HCT116 (cell line): Measurements from ENCODE around the gene CUX1. TPM values are rescaled to one million over a fixed set of nuclear protein-coding genes. Genes with fewer than 3 reads are reported as not detected.

Source experiments
- ATAC-seq: fragments of 200-7000 bp; cut with Tn5 transposase; 2 replicates; pipeline ENCODE4 v1.9.1; 2020; ENCODE audit warnings: mild to moderate bottlenecking, moderate library complexity
- BruUV-seq: library from RNA; stranded (reverse); fragments of 400-500 nt; replicated peaks from 2 replicates; lab custom pipeline; 2021; lab: Mats Ljungman, UMichigan
- CTCF ChIA-PET: fragments of 300-600 bp; sonication (Branson Sonifier 250); formaldehyde crosslinking; loops from one replicate; lab custom pipeline; 2021; ENCODE audit warnings: antibody characterized with exemption; lab: Charles Lee
- POLR2A ChIA-PET: fragments of 300-600, 350-600 bp; sonication (Branson Sonifier 250); formaldehyde crosslinking; loops from one replicate; lab custom pipeline; 2021; ENCODE audit warnings: antibody characterized with exemption; lab: Charles Lee
- RAD21 ChIA-PET, 2 experiments: fragments of 300-600 bp; sonication (Branson Sonifier 250); formaldehyde crosslinking; loops; one replicate each; lab custom pipeline; 2023; ENCODE audit warnings: low total read pairs in 2 of 2; ENCODE audit not compliant: uncharacterized antibody in 2 of 2, unreplicated experiment in 2 of 2, low non-redundant PET in 1 of 2; lab: Charles Lee
- DNase-seq: peaks from one replicate; pipeline ENCODE4 v3.0.0-alpha.2; 2010; ENCODE audit warnings: low read depth, low spot score
- H2AFZ ChIP-seq: fragments of 200-600 bp; shearing (Covaris generic), sonication (generic); 2 replicates; pipeline ENCODE4 v1.6.1; 2017; ENCODE audit warnings: low read depth, mixed run types, mixed read lengths, antibody characterized with exemption, low read length; ENCODE audit not compliant: poor library complexity, severe bottlenecking
- H3K27ac ChIP-seq: 2 replicates; pipeline ENCODE4 v1.5.1; 2012; ENCODE audit warnings: low read depth, low read length
- H3K27me3 ChIP-seq: fragments of 200-600 bp; sonication (generic); 2 replicates; pipeline ENCODE4 v1.6.1; 2016; ENCODE audit warnings: mixed run types, low read length, mixed read lengths; ENCODE audit not compliant: insufficient read depth
- H3K36me3 ChIP-seq, 2 experiments: fragments of 200-500 bp in 1 of 2; fragments of 200-600 bp in 1 of 2; sonication (Bioruptor generic) in 1 of 2; sonication (generic) in 1 of 2; 2 replicates each; pipeline versions ENCODE4 v1.5.1 to v1.6.1; 2014 to 2016; ENCODE audit warnings: low read length in 2 of 2, inconsistent platforms in 1 of 2, mixed read lengths in 1 of 2, mixed run types in 1 of 2; ENCODE audit not compliant: insufficient read depth in 2 of 2, control insufficient read depth in 1 of 2
- H3K4me1 ChIP-seq, 2 experiments: fragments of 200-600 bp in 1 of 2; sonication (generic) in 1 of 2; 2 replicates each; pipeline versions ENCODE4 v1.5.1 to v1.6.1; 2012 to 2017; ENCODE audit warnings: low read length in 2 of 2, inconsistent platforms in 1 of 2, mild to moderate bottlenecking in 1 of 2, mixed read lengths in 1 of 2, mixed run types in 1 of 2, moderate library complexity in 1 of 2; ENCODE audit not compliant: insufficient read depth in 2 of 2, control insufficient read depth in 1 of 2
- H3K4me2 ChIP-seq: fragments of 200-600 bp; sonication (generic); 2 replicates; pipeline ENCODE4 v1.6.1; 2017; ENCODE audit warnings: mixed run types, low read length, mixed read lengths
- H3K4me3 ChIP-seq, 2 experiments: fragments of 200-600 bp in 1 of 2; sonication (generic) in 1 of 2; replicated peaks in 1 of 2; 2 replicates each; pipeline ENCODE4 v1.5.1; 2011 to 2016; ENCODE audit warnings: low read length in 2 of 2, control low read depth in 1 of 2, low read depth in 1 of 2, mild to moderate bottlenecking in 1 of 2, mixed read lengths in 1 of 2, mixed run types in 1 of 2
- H3K79me2 ChIP-seq: fragments of 200-600 bp; sonication (generic); 2 replicates; pipeline ENCODE4 v1.6.1; 2017; ENCODE audit warnings: mild to moderate bottlenecking, mixed run types, low read length, moderate library complexity, mixed read lengths; ENCODE audit not compliant: insufficient read depth
- H3K9ac ChIP-seq: fragments of 200-600 bp; sonication (generic); 2 replicates; pipeline ENCODE4 v1.6.1; 2016; ENCODE audit warnings: low read length, mixed read lengths
- H3K9me2 ChIP-seq: fragments of 200-600 bp; sonication (generic), shearing (Covaris generic); 2 replicates; pipeline ENCODE4 v1.6.1; 2017; ENCODE audit warnings: mixed run types, mild to moderate bottlenecking, moderate library complexity; ENCODE audit not compliant: insufficient read depth
- H3K9me3 ChIP-seq, 2 experiments: fragments of 200-500 bp in 1 of 2; fragments of 200-600 bp in 1 of 2; sonication (Bioruptor generic) in 1 of 2; sonication (generic) in 1 of 2; 2 replicates each; pipeline ENCODE4 v1.6.1; 2014 to 2017; ENCODE audit warnings: low read length in 2 of 2, mixed read lengths in 2 of 2, inconsistent platforms in 1 of 2, low read depth in 1 of 2, mild to moderate bottlenecking in 1 of 2, mixed run types in 1 of 2, moderate library complexity in 1 of 2; ENCODE audit not compliant: control insufficient read depth in 1 of 2, insufficient read depth in 1 of 2
- H4K20me1 ChIP-seq: fragments of 200-600 bp; sonication (generic), shearing (Covaris generic); 2 replicates; pipeline ENCODE4 v1.6.1; 2017; ENCODE audit warnings: mixed run types, mild to moderate bottlenecking, moderate library complexity; ENCODE audit not compliant: insufficient read depth
- CBX3 ChIP-seq: IDR thresholded peaks from 2 replicates; pipeline ENCODE4 v1.6.1; 2012; ENCODE audit warnings: low read depth
- CEBPB ChIP-seq: IDR thresholded peaks from 2 replicates; pipeline ENCODE4 v1.6.1; 2012; ENCODE audit warnings: low read depth
- CTCF ChIP-seq, 3 experiments: fragments of 200-600 bp in 1 of 3; sonication (generic) in 1 of 3; IDR thresholded peaks in 2 of 3; conservative IDR thresholded peaks in 1 of 3; 2 replicates each; pipeline ENCODE4 v1.5.1; 2012 to 2017; ENCODE audit warnings: low read depth in 2 of 3, low read length in 2 of 3, antibody characterized with exemption in 1 of 3, borderline replicate concordance in 1 of 3, control low read depth in 1 of 3, mild to moderate bottlenecking in 1 of 3, mixed read lengths in 1 of 3, mixed run types in 1 of 3, moderate library complexity in 1 of 3; ENCODE audit not compliant: insufficient read depth in 1 of 3
- EZH2 ChIP-seq: fragments of 200-600 bp; sonication (generic); IDR thresholded peaks from 2 replicates; pipeline ENCODE4 v1.6.1; 2017; ENCODE audit warnings: antibody characterized with exemption, mixed run types
- EZH2phosphoT487 ChIP-seq: fragments of 200-600 bp; IDR thresholded peaks from 2 replicates; pipeline ENCODE4 v1.6.1; 2018; ENCODE audit warnings: antibody characterized with exemption, borderline replicate concordance
- FOSL1 ChIP-seq: IDR thresholded peaks from 2 replicates; pipeline ENCODE4 v1.6.1; 2012; ENCODE audit warnings: low read depth
- JUND ChIP-seq: IDR thresholded peaks from 2 replicates; pipeline ENCODE4 v1.6.1; 2012
- MAX ChIP-seq: IDR thresholded peaks from 2 replicates; pipeline ENCODE4 v1.6.1; 2012
- POLR2AphosphoS5 ChIP-seq: IDR thresholded peaks from 2 replicates; pipeline ENCODE4 v1.6.1; 2011; ENCODE audit warnings: mild to moderate bottlenecking, low read depth, low read length, moderate library complexity
- RAD21 ChIP-seq: IDR thresholded peaks from 2 replicates; pipeline ENCODE4 v1.6.1; 2012; ENCODE audit warnings: low read depth, mild to moderate bottlenecking
- SIN3A ChIP-seq: IDR thresholded peaks from 2 replicates; pipeline ENCODE4 v1.6.1; 2012; ENCODE audit warnings: low read depth
- SRF ChIP-seq: IDR thresholded peaks from 2 replicates; pipeline ENCODE4 v1.6.1; 2012; ENCODE audit warnings: low read depth
- TCF7L2 ChIP-seq: IDR thresholded peaks from 2 replicates; pipeline ENCODE4 v1.7.0; 2011; ENCODE audit warnings: borderline replicate concordance, inconsistent platforms; ENCODE audit not compliant: insufficient read depth, insufficient read length; ENCODE audit errors: extremely low read depth
- YY1 ChIP-seq: IDR thresholded peaks from 2 replicates; pipeline ENCODE4 v1.6.1; 2011; ENCODE audit warnings: low read length, low read depth, moderate library complexity, mild to moderate bottlenecking; ENCODE audit not compliant: insufficient replicate concordance; ENCODE audit errors: extremely low read depth
- ZBTB33 ChIP-seq: IDR thresholded peaks from 2 replicates; pipeline ENCODE4 v1.6.1; 2011; ENCODE audit warnings: mild to moderate bottlenecking, low read length, moderate library complexity; ENCODE audit not compliant: insufficient replicate concordance; ENCODE audit errors: extremely low read depth
- ZFX ChIP-seq: fragments of 450-650 bp; IDR thresholded peaks from 2 replicates; pipeline ENCODE4 v1.6.1; 2017
- ZNF274 ChIP-seq: fragments of 200-500 bp; sonication (Bioruptor generic); IDR thresholded peaks from 2 replicates; pipeline ENCODE4 v1.6.1; 2014; ENCODE audit warnings: mild to moderate bottlenecking, low read depth, low read length, inconsistent platforms
- intact Hi-C: fragments of 100-400 bp; cut with micrococcal nuclease; formaldehyde crosslinking; loops from 2 replicates; pipeline ENCODE4 v1.10.0; 2022
- total RNA-seq: library from RNA; stranded (reverse); gene quantifications from one replicate; pipeline ENCODE4 v1.2.1, GENCODE V29; 2021; ENCODE audit not compliant: unreplicated experiment
- TF ChIP-seq, protein P1 (sequence below): IDR thresholded peaks from 2 replicates; pipeline ENCODE4 v1.6.1; 2012
- TF ChIP-seq, protein P2 (sequence below): IDR thresholded peaks from 2 replicates; pipeline ENCODE4 v1.6.1; 2012; ENCODE audit warnings: low read depth

The CUX1 gene
- total RNA-seq, 1 experiment from 2014 or later = 68.9 TPM

DNA sequence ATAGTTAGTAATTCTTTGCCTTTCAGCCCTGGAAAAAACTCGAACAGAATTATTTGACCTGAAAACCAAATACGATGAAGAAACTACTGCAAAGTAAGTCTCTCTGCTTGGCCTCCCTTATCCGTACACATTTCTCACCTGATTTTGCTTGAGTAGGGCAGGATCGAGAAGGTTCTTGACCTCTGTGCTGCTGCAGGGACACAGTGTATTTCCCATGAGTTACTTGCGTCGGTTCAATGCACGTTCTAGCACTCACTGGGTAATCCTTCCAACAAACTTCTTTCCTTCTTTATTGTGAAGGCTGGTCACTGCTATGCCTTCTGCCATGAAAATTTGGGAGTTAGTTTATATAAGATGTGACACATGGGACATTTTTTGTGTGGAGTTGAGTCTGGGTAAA lies 297.8 kb downstream of the CUX1 start:
- H3K9ac ChIP-seq = no peak overlapping the region
- no peak overlapping the region for H3K4me3 ChIP-seq
- RAD21 ChIA-PET = no interaction called here
- H3K9me3 ChIP-seq = no peaks in the 10 kb centered on the region
- no peaks in the 10 kb centered on the region for H3K9me2 ChIP-seq
- H4K20me1 ChIP-seq = no peaks in the 10 kb centered on the region
- POLR2A ChIA-PET = no interaction called here
- CTCF ChIA-PET = no interaction called here
- no peaks in the 10 kb centered on the region for H3K79me2 ChIP-seq
- no peak for TF ChIP-seq CEBPB
- TF ChIP-seq CBX3 = no peak
- no peak for TF ChIP-seq EZH2phosphoT487
- TF ChIP-seq MAX = no peak
- no peak for TF ChIP-seq FOSL1
- TF ChIP-seq SIN3A = no peak
- TF ChIP-seq ZNF274 = no peak
- no peak for TF ChIP-seq TCF7L2
- TF ChIP-seq YY1 = no peak
- TF ChIP-seq RAD21 = no peak
- no peak for TF ChIP-seq SRF
- TF ChIP-seq, protein P1, sequence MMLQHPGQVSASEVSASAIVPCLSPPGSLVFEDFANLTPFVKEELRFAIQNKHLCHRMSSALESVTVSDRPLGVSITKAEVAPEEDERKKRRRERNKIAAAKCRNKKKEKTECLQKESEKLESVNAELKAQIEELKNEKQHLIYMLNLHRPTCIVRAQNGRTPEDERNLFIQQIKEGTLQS = no peak
- no peak for TF ChIP-seq POLR2AphosphoS5
- TF ChIP-seq CTCF (IDR thresholded peaks at IDR 0.05 in 2 of 3, conservative IDR thresholded peaks at IDR 0.05 in 1 of 3; ENCODE audit: borderline replicate concordance in 1 of 3, insufficient read depth in 1 of 3, low read depth in 2 of 3, low read length in 2 of 3) = no peak
- TF ChIP-seq ZFX = no peak
- no peak for TF ChIP-seq EZH2
- TF ChIP-seq JUND = no peak
- no peak for TF ChIP-seq ZBTB33
- TF ChIP-seq, protein P2, sequence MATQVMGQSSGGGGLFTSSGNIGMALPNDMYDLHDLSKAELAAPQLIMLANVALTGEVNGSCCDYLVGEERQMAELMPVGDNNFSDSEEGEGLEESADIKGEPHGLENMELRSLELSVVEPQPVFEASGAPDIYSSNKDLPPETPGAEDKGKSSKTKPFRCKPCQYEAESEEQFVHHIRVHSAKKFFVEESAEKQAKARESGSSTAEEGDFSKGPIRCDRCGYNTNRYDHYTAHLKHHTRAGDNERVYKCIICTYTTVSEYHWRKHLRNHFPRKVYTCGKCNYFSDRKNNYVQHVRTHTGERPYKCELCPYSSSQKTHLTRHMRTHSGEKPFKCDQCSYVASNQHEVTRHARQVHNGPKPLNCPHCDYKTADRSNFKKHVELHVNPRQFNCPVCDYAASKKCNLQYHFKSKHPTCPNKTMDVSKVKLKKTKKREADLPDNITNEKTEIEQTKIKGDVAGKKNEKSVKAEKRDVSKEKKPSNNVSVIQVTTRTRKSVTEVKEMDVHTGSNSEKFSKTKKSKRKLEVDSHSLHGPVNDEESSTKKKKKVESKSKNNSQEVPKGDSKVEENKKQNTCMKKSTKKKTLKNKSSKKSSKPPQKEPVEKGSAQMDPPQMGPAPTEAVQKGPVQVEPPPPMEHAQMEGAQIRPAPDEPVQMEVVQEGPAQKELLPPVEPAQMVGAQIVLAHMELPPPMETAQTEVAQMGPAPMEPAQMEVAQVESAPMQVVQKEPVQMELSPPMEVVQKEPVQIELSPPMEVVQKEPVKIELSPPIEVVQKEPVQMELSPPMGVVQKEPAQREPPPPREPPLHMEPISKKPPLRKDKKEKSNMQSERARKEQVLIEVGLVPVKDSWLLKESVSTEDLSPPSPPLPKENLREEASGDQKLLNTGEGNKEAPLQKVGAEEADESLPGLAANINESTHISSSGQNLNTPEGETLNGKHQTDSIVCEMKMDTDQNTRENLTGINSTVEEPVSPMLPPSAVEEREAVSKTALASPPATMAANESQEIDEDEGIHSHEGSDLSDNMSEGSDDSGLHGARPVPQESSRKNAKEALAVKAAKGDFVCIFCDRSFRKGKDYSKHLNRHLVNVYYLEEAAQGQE = no peak
- no peak overlapping the region for H2AFZ ChIP-seq
- DNase-seq (no peak), ATAC-seq (no peak)
- H3K27ac ChIP-seq = no peak overlapping the region
- H3K4me1 ChIP-seq = peaks cover 0 to 17% of the 10 kb centered on the region in 2 experiments; a peak in 1 of 4 replicates
- BruUV-seq = no TSS peak
- no peak overlapping the region for H3K4me2 ChIP-seq
- no peaks in the 10 kb centered on the region for H3K27me3 ChIP-seq
- peaks cover 3 to 5% of the 10 kb centered on the region in 2 experiments; a peak in 1 of 4 replicates for H3K36me3 ChIP-seq
- intact Hi-C loops = no loop called here
